Mucosa of descending colon (tissue), 3 donors: ENCODE data around the gene CLOCK. TPM values are rescaled to one million over a fixed set of nuclear protein-coding genes. Genes with fewer than 3 reads are reported as not detected.
A peak's percentile ranks its signal among the peaks of the same experiment; 100 is the strongest.

Experiments
- ATAC-seq: fragments of 200-7000 bp; cut with Tn5 transposase; one replicate; pipeline ENCODE4 v1.9.1; 2020; ENCODE audit warnings: mild to moderate bottlenecking, moderate library complexity
- DNase-seq, 3 donors: peaks; one replicate each; pipeline ENCODE4 v3.0.0-alpha.2; 2020
- H3K36me3 ChIP-seq: fragments of 200-600 bp; one replicate; pipeline ENCODE4 v1.8.0; 2021; ENCODE audit warnings: low read depth, mild to moderate bottlenecking
- H3K4me1 ChIP-seq: fragments of 200-600 bp; one replicate; pipeline ENCODE4 v1.8.0; 2021; ENCODE audit warnings: low read depth, mild to moderate bottlenecking
- H3K4me3 ChIP-seq: fragments of 200-600 bp; one replicate; pipeline ENCODE4 v1.8.0; 2021; ENCODE audit warnings: mild to moderate bottlenecking
- H3K9me3 ChIP-seq: fragments of 200-600 bp; one replicate; pipeline ENCODE4 v1.8.0; 2021; ENCODE audit warnings: mild to moderate bottlenecking
- intact Hi-C, 2 donors: fragments of 100-400 bp; cut with DNase I in 1 of 2; cut with micrococcal nuclease in 1 of 2; formaldehyde crosslinking; loops; one replicate each; pipeline versions ENCODE4 v1.11.0 to v1.11.1; 2022; cut with DNase I, micrococcal nuclease
- total RNA-seq, 3 donors: library from RNA; stranded (reverse); fragmentation: NEBNext Ultra II Directional in 2 of 3; extraction: Animal tissue kit (Norgen Biotek cat#: 25700) in 2 of 3; gene quantifications; one replicate each; pipeline versions ENCODE4 v1.2.1 to v1.2.4, GENCODE V29; 2021 to 2023
- TF ChIP-seq, protein P1 (sequence below): fragments of 200-600 bp; IDR thresholded peaks from one replicate; pipeline ENCODE4 v1.8.0; 2022; ENCODE audit warnings: antibody characterized with exemption, mild to moderate bottlenecking
- donor health status: DM: no; HTN: no; CAD: no; lungs with moderate emphysema.
- donor health status: DM: no; HTN: no; CAD: no.
- donor health status: DM: no; HTN: yes; CAD: no.

CLOCK gene
- total RNA-seq, 3 donors from 2014 or later, result 17.4 to 33.1 (median 25.3) TPM

DNA sequence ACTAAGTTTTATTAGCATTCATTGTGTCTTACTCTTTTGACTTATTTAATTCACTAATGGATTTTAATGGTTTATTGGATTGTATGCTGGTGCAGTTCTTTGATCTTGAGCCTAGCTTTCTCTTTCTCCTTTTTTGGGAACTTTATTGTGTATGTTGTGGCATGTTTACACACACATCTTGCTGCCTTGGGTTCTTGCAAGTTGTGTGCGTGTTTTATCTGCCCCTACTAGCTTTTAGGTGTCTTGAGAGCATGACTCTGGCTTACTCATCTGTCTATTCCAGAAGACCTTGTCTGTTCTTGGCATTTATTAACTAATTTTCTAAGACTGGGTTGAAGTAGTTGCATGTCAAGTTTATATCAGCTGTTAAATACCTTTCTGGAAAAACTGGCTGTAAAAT is 148.2 kb downstream of the CLOCK start:
- DNase-seq, result no peak
- ATAC-seq, result no peak
- Histone ChIP-seq H3K4me3 (no peak overlapping the region), H3K36me3 (no peaks in the 10 kb centered on the region), H3K4me1 (peaks cover 26% of the 10 kb centered on the region), H3K9me3 (no peaks in the 10 kb centered on the region)
- TF ChIP-seq, protein P1, sequence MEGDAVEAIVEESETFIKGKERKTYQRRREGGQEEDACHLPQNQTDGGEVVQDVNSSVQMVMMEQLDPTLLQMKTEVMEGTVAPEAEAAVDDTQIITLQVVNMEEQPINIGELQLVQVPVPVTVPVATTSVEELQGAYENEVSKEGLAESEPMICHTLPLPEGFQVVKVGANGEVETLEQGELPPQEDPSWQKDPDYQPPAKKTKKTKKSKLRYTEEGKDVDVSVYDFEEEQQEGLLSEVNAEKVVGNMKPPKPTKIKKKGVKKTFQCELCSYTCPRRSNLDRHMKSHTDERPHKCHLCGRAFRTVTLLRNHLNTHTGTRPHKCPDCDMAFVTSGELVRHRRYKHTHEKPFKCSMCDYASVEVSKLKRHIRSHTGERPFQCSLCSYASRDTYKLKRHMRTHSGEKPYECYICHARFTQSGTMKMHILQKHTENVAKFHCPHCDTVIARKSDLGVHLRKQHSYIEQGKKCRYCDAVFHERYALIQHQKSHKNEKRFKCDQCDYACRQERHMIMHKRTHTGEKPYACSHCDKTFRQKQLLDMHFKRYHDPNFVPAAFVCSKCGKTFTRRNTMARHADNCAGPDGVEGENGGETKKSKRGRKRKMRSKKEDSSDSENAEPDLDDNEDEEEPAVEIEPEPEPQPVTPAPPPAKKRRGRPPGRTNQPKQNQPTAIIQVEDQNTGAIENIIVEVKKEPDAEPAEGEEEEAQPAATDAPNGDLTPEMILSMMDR, result no peak
- intact Hi-C loops, result loop anchor here in 1 of 2 donors (10.0 kb wide), 1 partner anchor 54 kb away; the partner anchor contains the start of gene SRD5A3

DNA sequence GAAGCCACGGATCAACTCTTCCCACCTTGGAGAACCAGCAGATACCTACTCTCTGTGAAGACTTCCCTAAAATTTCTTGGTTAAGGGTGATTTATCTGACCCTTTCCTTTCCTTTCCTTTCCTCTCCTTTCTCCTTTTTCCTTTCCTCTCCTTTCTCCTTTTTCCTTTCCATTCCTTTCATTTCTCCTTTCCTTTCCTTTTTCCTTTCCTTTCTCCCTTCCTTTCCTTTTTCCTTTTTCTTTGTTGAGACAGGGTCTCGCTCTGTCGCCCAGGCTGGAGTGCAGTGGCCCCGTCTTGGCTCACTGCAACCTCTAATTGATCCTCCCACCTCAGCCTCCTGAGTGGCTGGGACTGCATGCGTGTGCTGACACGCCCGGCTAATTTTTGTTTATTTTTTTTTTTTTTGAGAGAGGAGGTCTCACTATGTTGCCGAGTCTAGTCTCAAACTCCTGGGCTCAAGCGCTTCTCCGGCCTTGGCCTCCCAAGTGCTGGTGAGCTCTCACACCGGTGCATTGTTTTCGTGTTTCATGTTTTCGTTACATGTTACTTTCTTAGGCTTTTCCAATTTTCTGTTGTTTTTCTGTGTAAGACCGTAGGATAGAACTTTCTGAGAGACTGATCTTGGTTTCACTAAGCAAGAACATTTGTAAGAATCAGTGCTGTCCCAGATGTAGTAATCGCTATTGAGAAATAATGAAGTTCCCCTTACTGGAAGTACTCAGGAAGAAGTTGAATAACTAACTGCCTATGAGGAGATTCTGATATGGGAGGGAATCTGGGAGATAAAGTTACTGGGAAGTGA is 149.0 kb downstream of the CLOCK start:
- no peak for ATAC-seq
- intact Hi-C loops, result loop anchor here in 1 of 2 donors (10.0 kb wide), 1 partner anchor 53 kb away; the partner anchor contains the start of gene SRD5A3
- no peaks in the 10 kb centered on the region for H3K36me3 ChIP-seq
- H3K4me1 ChIP-seq, result peaks cover 26% of the 10 kb centered on the region
- no peak for DNase-seq
- H3K4me3 ChIP-seq, result no peak overlapping the region
- TF ChIP-seq, protein P1, result no peak
- no peaks in the 10 kb centered on the region for H3K9me3 ChIP-seq

DNA sequence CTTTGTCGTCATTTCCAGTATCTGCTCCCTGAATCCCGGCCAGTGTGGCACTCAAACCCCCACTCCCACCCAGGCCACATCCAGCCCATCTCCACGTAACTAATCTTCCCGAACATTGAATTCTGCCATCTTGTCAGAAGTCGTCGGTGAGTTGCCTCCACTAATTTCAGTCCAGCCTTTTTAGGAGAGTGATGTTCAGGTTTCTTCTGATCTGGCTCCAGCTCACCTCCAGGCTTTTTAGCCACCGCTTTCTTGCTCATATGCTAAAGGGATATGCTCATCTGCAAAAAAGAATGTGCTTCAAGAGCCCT is 149.6 kb downstream of the CLOCK start:
- Histone ChIP-seq H3K4me3 (peak overlapping the region; percentile 92), H3K4me1 (peaks cover 26% of the 10 kb centered on the region), H3K36me3 (no peaks in the 10 kb centered on the region), H3K9me3 (no peaks in the 10 kb centered on the region)
- DNase-seq (no peak), ATAC-seq (no peak)
- TF ChIP-seq, protein P1, result no peak
- intact Hi-C loops, result loop anchor here in 1 of 2 donors (10.0 kb wide), 1 partner anchor 52 kb away; the partner anchor contains the start of gene SRD5A3

DNA sequence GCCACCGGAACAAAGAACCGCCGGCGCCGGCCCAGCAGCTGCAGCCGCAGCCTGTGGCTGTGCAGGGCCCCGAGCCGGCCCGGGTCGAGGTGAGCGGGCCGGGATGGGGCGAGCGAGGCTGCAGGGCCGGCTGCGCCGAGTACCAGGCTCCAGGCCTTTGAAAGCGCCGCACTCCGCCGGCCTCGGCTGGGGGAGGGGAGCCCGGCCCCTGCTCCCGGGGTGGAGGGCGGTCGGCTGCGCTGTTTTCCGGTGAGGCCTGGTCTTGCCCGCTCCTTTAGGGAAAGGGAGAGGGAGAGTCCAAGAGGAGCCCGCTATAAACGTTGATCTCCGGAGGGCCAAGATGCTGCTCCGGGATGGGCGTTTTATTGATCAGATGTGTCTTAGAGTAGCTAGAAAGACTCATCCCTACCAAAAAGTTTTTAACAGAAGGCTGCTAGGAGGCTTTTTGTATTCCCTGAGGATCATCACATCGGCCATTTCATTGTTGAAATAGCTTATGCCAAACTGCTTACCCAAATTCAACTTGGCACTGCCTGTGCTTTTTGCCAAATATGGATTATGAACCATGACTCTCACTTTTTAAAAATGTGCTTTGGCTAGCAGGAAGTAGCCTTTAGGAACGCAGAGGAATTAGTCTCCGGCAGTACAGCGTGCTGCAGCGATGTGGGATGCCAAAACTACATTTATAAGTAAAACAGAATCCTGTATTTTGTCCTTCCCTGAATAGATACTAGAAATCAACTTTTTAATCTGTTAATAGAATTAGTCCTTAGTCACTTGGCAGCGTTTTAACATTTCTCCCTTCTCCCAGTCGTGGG is 150.2 kb downstream of the CLOCK start:
- Histone ChIP-seq H3K4me3 (peak overlapping the region; percentile 92), H3K9me3 (no peaks in the 10 kb centered on the region), H3K4me1 (peaks cover 26% of the 10 kb centered on the region), H3K36me3 (no peaks in the 10 kb centered on the region)
- peak; percentile 57 for ATAC-seq
- intact Hi-C loops, result loop anchor here in 1 of 2 donors (10.0 kb wide), 1 partner anchor 52 kb away; the partner anchor contains the start of gene SRD5A3
- TF ChIP-seq, protein P1, result no peak
- peak; percentile 58 to 75 (median 71) for DNase-seq

DNA sequence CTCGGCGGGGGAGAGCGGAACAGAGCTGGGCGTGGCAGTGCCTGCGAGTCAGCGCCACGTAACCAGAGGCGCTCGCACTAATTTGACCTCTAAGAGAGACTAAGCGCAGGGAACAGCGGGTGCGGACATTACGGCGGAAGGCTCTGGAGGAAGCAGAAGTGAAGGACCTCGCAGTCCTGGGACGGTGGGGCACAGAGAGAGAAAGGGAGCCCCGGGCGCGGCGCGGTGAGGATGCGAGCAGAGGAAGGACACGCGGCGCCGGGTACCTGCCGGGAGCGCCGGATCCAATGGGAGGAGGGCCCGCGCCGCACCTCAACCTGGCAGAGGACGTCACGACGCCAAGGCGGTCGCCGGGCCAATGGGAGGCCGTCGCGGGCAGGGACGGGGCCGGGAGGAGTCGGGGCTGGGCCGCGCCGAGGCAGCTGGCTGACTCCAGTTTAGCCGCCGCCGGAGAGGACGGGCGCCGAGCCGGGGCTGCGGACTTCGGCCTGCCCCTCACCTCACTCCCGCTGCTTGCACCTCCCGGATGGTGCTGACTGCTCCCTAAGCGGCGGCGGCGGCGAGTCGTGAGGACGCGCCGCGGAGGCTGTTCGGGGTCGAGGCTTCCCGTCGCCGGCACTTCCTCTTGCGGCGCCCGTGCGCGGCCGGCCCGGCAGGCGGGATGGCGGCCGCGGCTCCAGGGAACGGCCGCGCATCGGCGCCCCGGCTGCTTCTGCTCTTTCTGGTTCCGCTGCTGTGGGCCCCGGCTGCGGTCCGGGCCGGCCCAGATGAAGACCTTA is 151.0 kb downstream of the CLOCK start, which contains the start of gene TMEM165:
Gene TMEM165 (plus strand): TSS at position 429 of the 779 bp plus-strand sequence. CDS start 233 bp downstream, at position 662.
- H3K4me3 ChIP-seq, result peak within 1 kb of the TSS; percentile 92
- peaks cover 26% of the 10 kb centered on the region for H3K4me1 ChIP-seq
- peak; percentile 95 to 97 (median 97) for DNase-seq
- no peaks in the 10 kb centered on the region for H3K36me3 ChIP-seq
- ATAC-seq, result peak; percentile 98
- TF ChIP-seq, protein P1, result no peak
- no peaks in the 10 kb centered on the region for H3K9me3 ChIP-seq
- intact Hi-C loops, result loop anchor here in 1 of 2 donors (10.0 kb wide), 1 partner anchor 51 kb away; the partner anchor contains the start of gene SRD5A3
